Fibroblast of the aortic adventitia (primary cell): ENCODE data around the gene ZFP62. TPM values are rescaled to one million over a fixed set of nuclear protein-coding genes. Genes with fewer than 3 reads are reported as not detected.

ENCODE experiments used
- DNase-seq: peaks from one replicate; pipeline ENCODE4 v3.0.0-alpha.2; 2010; ENCODE audit warnings: low read depth
- H3K4me3 ChIP-seq: 2 replicates; pipeline ENCODE4 v1.5.1; 2011; ENCODE audit warnings: low read depth, mild to moderate bottlenecking, control low read depth, low read length, moderate library complexity
- total RNA-seq: library from RNA; depleted of rRNA; stranded (reverse); fragments of >200 nt; gene quantifications from 2 replicates; pipeline ENCODE4 v1.2.3, GENCODE V29; 2012; ENCODE audit warnings: low replicate concordance
- TF ChIP-seq, protein P1 (sequence below): IDR thresholded peaks from 2 replicates; pipeline ENCODE4 v1.5.1; 2011; ENCODE audit warnings: mild to moderate bottlenecking, low read length, control low read depth, inconsistent platforms; ENCODE audit not compliant: insufficient read depth

ZFP62 gene
- total RNA-seq, 1 donor = 19.4 TPM

DNA sequence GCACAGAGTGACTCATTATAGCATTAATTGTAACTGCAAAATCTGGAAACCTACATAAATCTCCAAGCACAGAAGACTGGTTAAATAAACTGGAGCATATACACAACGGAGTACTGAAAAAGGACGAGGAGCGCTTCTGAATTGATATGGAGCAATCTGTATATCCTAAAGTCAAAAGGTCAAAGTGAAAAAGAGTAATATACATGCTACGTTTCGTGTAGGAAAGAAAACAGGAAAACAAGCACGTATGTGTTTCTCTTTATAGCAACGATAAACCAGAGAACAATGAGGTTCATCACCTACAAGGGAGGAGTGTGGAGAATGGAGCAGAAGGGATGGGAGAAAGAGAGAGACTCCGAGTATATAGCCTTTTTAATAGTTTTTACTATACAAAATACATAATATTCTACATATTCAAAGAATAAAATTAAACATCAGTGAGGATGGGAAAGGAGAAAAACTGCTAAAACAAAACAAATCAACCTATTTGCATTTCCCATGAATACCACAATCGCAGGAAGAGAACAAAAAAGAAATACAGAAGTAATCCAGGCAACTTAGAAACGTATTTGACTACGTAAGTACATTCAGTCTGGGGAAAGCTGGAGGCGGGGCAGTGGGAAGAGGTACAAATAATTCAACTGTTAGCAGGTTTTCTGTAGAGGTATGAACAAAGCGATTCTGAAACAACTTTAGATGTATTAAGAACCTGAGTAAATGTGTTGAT lies 7.8 kb downstream of the ZFP62 start:
- no peak for DNase-seq
- H3K4me3 ChIP-seq = no peak overlapping the region
- TF ChIP-seq, protein P1, sequence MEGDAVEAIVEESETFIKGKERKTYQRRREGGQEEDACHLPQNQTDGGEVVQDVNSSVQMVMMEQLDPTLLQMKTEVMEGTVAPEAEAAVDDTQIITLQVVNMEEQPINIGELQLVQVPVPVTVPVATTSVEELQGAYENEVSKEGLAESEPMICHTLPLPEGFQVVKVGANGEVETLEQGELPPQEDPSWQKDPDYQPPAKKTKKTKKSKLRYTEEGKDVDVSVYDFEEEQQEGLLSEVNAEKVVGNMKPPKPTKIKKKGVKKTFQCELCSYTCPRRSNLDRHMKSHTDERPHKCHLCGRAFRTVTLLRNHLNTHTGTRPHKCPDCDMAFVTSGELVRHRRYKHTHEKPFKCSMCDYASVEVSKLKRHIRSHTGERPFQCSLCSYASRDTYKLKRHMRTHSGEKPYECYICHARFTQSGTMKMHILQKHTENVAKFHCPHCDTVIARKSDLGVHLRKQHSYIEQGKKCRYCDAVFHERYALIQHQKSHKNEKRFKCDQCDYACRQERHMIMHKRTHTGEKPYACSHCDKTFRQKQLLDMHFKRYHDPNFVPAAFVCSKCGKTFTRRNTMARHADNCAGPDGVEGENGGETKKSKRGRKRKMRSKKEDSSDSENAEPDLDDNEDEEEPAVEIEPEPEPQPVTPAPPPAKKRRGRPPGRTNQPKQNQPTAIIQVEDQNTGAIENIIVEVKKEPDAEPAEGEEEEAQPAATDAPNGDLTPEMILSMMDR = no peak

GRCh38 chr5:180852495-180852894 lies 8.6 kb downstream of the ZFP62 start:
- peak; percentile 24 for DNase-seq

DNA sequence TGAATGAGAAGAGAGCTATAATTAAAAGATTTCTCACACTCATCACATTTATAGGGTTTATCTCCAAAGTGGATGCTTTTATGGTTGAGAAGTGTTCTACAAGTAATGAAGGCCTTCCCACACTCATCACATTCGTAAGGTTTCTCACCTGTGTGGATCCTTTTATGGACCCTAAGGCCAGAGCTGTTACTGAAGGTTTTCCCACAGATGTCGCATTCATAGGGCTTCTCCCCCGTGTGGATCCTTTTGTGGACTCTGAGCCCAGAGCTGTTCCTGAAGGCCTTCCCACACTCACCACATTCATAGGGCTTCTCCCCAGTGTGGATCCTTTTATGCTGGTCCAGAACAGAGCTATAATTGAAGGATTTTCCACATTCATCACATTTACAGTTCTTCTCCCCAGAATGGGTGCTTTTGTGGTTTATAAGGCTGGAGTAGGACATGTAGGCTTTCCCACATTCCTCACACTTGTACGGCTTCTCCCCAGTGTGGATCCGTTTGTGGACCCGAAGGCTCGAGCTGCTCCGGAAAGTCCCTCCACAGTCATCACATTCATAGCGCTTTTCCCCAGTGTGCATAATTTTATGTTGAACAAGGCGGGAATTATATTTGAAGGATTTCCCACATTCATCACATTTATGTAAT lies 10.5 kb downstream of the ZFP62 start:
- DNase-seq = no peak
- H3K4me3 ChIP-seq = no peak overlapping the region
- TF ChIP-seq, protein P1 = no peak

More at GRCh38 chr5:180852495-180852894, 8.6 kb downstream of the ZFP62 start:
- H3K4me3 ChIP-seq = no peak overlapping the region
- TF ChIP-seq, protein P1 = no peak

GRCh38 chr5:180849827-180850226 lies 11.2 kb downstream of the ZFP62 start:
- no peak overlapping the region for H3K4me3 ChIP-seq
- no peak for DNase-seq
- TF ChIP-seq, protein P1 = no peak

DNA sequence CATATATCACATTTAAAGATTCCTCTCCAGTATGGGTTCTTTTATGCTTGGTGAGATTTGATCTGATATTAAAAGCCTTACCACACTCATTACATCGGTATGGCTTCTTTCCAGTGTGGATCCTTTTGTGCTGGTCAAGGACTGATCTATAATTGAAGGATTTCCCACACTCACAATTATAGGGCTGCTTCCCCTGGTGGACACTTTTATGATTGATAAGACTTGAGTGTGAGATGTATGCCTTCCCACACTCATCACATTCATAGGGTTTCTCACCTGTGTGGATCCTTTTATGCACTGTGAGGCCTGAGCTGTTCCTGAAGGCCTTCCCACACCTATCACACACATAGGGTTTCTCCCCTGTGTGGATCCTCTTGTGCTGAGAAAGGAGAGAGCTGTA lies 12.2 kb downstream of the ZFP62 start:
- no peak overlapping the region for H3K4me3 ChIP-seq
- DNase-seq = no peak
- TF ChIP-seq, protein P1 = no peak

DNA sequence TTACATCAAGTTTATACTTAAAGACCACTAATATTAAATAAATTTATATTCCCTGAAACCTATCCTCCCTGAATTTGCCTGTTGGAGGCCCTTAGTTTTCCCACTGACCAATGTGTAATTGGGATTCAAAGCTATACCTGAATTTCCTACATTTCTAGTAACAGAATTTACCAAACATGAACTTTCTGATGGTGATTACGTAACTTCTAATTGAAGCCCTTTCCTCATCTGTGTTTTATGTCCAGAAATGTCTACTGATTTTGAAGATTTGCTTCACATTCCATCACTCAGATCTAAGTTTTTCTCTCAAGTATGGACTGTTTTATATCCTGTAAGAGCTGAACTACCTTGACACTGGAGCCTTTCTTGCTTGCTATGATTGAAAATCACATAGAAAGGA lies 12.8 kb downstream of the ZFP62 start:
- DNase-seq = no peak
- TF ChIP-seq, protein P1 = no peak

GRCh38 chr5:180847026-180847425 lies 14.1 kb downstream of the ZFP62 start:
- TF ChIP-seq, protein P1 = no peak
- DNase-seq = no peak
- no peak overlapping the region for H3K4me3 ChIP-seq

More for the DNA sequence above, 12.8 kb downstream of the ZFP62 start:
- H3K4me3 ChIP-seq = no peak overlapping the region
